Fibroblast of lung (primary cell): ENCODE measurements around the gene TMEM170A. TPM values are rescaled to one million over a fixed set of nuclear protein-coding genes. Genes with fewer than 3 reads are reported as not detected.
"Not testable (repeated sequence)": the region's sequence is repeated elsewhere in the genome, so short reads cannot be mapped to it uniquely, and the experiment has no call there.

Source experiments
- DNase-seq, 2 donors: peaks; one replicate each; pipeline versions ENCODE4 v3.0.0 to v3.0.0-alpha.2; 2010; ENCODE audit warnings: low read depth in 2 of 2
- H2AFZ ChIP-seq: 2 replicates; pipeline ENCODE4 v1.5.1; 2012; ENCODE audit warnings: low read length, control low read depth, inconsistent platforms
- H3K27ac ChIP-seq: 2 replicates; pipeline ENCODE4 v1.5.1; 2011; ENCODE audit warnings: low read length, control low read depth; ENCODE audit not compliant: insufficient read depth
- H3K27me3 ChIP-seq: 2 replicates; pipeline ENCODE4 v1.5.1; 2011; ENCODE audit warnings: mild to moderate bottlenecking, low read length; ENCODE audit not compliant: control insufficient read depth, insufficient read depth
- H3K36me3 ChIP-seq: 2 replicates; pipeline ENCODE4 v1.5.1; 2011; ENCODE audit warnings: low read length; ENCODE audit not compliant: control insufficient read depth, insufficient read depth
- H3K4me1 ChIP-seq: 2 replicates; pipeline ENCODE4 v1.5.1; 2011; ENCODE audit warnings: low read length; ENCODE audit not compliant: control insufficient read depth, insufficient read depth; ENCODE audit errors: extremely low read depth
- H3K4me2 ChIP-seq: 2 replicates; pipeline ENCODE4 v1.5.1; 2011; ENCODE audit warnings: low read length, control low read depth; ENCODE audit not compliant: insufficient read depth; ENCODE audit errors: extremely low read depth
- H3K4me3 ChIP-seq, 4 experiments: fragments of 200-600 bp in 1 of 4; sonication (generic) in 1 of 4; replicated peaks in 1 of 4; 2 replicates each; pipeline ENCODE4 v1.5.1; 2011 to 2016; ENCODE audit warnings: low read length in 4 of 4, low read depth in 3 of 4, mild to moderate bottlenecking in 3 of 4, control low read depth in 2 of 4, inconsistent platforms in 1 of 4, mixed read lengths in 1 of 4; ENCODE audit not compliant: insufficient read depth in 1 of 4; ENCODE audit errors: control extremely low read depth in 1 of 4
- H3K79me2 ChIP-seq: 2 replicates; pipeline ENCODE4 v1.5.1; 2012; ENCODE audit warnings: mild to moderate bottlenecking, low read length, inconsistent platforms; ENCODE audit not compliant: control insufficient read depth, insufficient read depth
- H3K9ac ChIP-seq: 2 replicates; pipeline ENCODE4 v1.5.1; 2011; ENCODE audit warnings: mild to moderate bottlenecking, low read length, control low read depth; ENCODE audit not compliant: insufficient read depth
- H3K9me3 ChIP-seq: 2 replicates; pipeline ENCODE4 v1.5.1; 2012; ENCODE audit warnings: low read depth, low read length; ENCODE audit not compliant: control insufficient read depth, insufficient read depth
- H4K20me1 ChIP-seq: 2 replicates; pipeline ENCODE4 v1.5.1; 2011; ENCODE audit warnings: low read length; ENCODE audit not compliant: control insufficient read depth, insufficient read depth; ENCODE audit errors: extremely low read depth
- CTCF ChIP-seq, 2 donors: IDR thresholded peaks in 1 of 2; conservative IDR thresholded peaks in 1 of 2; 1 replicate in 1 of 2; 2 replicates in 1 of 2; pipeline ENCODE4 v1.5.1; 2011 to 2012; ENCODE audit warnings: low read length in 2 of 2, control low read depth in 1 of 2, inconsistent platforms in 1 of 2, low read depth in 1 of 2, mild to moderate bottlenecking in 1 of 2
- EZH2 ChIP-seq: IDR thresholded peaks from 2 replicates; pipeline ENCODE4 v1.5.1; 2012; ENCODE audit warnings: low read length, control low read depth, mild to moderate bottlenecking; ENCODE audit errors: missing control alignments
- polyA plus RNA-seq, 2 donors: library from polyadenylated mRNA; depleted of rRNA in 1 of 2; stranded (reverse) in 1 of 2; unstranded in 1 of 2; fragments of >200 nt; gene quantifications; 2 replicates each; pipeline ENCODE4 v1.2.1, GENCODE V29; 2011 to 2012; ENCODE audit warnings: missing spikeins in 1 of 2
- total RNA-seq: library from RNA; depleted of rRNA; stranded (reverse); fragments of >200 nt; gene quantifications from 2 replicates; pipeline ENCODE4 v1.2.1, GENCODE V29; 2014

Gene TMEM170A
- total and polyA plus RNA-seq, 2 donors (not counting 1 experiment from before 2014, with no cell fraction given): 12.3 to 14.5 TPM

- no peaks in the 10 kb centered on the region for H3K9me3 ChIP-seq
- no peak overlapping the region for H3K9ac ChIP-seq
- H3K79me2 ChIP-seq: no peaks in the 10 kb centered on the region
- no peak for TF ChIP-seq CTCF (conservative IDR thresholded peaks at IDR 0.05 in 1 of 2, IDR thresholded peaks at IDR 0.05 in 1 of 2; ENCODE audit: low read depth in 1 of 2, low read length in 2 of 2)
- TF ChIP-seq EZH2: no peak
- no peak overlapping the region for H3K27ac ChIP-seq
- H3K4me2 ChIP-seq: no peak overlapping the region
- no peaks in the 10 kb centered on the region for H3K4me1 ChIP-seq
- no peaks in the 10 kb centered on the region for H3K36me3 ChIP-seq
- DNase-seq: no peak
- H3K27me3 ChIP-seq: no peaks in the 10 kb centered on the region
- H4K20me1 ChIP-seq: no peaks in the 10 kb centered on the region
- H3K4me3 ChIP-seq: no peak overlapping the region
- H2AFZ ChIP-seq: no peak overlapping the region
Measured at GRCh38 chr16:75503801-75504200, 39.3 kb upstream of the TMEM170A start.

- DNase-seq: no peak
- no peak for TF ChIP-seq CTCF (conservative IDR thresholded peaks at IDR 0.05 in 1 of 2, IDR thresholded peaks at IDR 0.05 in 1 of 2; ENCODE audit: low read depth in 1 of 2, low read length in 2 of 2)
- TF ChIP-seq EZH2: no peak
- Histone ChIP-seq H4K20me1 (no peaks in the 10 kb centered on the region), H3K4me1 (no peaks in the 10 kb centered on the region), H2AFZ (no peak overlapping the region), H3K9me3 (no peaks in the 10 kb centered on the region), H3K4me2 (no peak overlapping the region), H3K79me2 (no peaks in the 10 kb centered on the region), H3K27me3 (no peaks in the 10 kb centered on the region), H3K27ac (no peak overlapping the region), H3K36me3 (no peaks in the 10 kb centered on the region), H3K4me3 (no peak overlapping the region), H3K9ac (no peak overlapping the region)
Measured at GRCh38 chr16:75502916-75503605, 38.6 kb upstream of the TMEM170A start.

GRCh38 chr16:75501820-75502219 lies 37.3 kb upstream of the TMEM170A start:
- not testable (repeated sequence) for H3K9me3 ChIP-seq, H3K4me2 ChIP-seq, H4K20me1 ChIP-seq, H3K27me3 ChIP-seq, H3K4me1 ChIP-seq, H3K4me3 ChIP-seq, H3K27ac ChIP-seq, H2AFZ ChIP-seq, H3K79me2 ChIP-seq, H3K9ac ChIP-seq, H3K36me3 ChIP-seq
- DNase-seq: peak; percentile 50 to 55
